Measurements from ENCODE around the gene TUBGCP6. TPM values are rescaled to one million over a fixed set of nuclear protein-coding genes. Genes with fewer than 3 reads are reported as not detected.

Gene TUBGCP6
- total RNA-seq, 4 donors from 2014 or later, result 19.1 to 52.2 (median 40.7) TPM

DNA sequence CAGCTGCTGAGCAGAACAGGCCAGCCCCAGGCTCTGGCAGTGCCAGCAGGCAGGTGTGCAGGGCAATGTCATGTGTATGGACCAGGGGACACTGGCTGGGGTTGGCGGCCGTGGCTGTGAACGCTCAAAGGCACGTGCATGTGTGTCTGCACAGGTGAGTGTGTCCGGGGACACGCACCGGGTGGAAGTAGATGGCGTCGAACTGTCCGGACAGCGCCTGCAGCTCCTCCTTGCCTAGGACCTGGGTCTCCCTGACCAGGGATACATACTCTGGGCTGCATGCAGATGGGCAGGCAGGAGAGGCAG lies 5.4 kb upstream of the TUBGCP6 start:
- no peak for TF ChIP-seq POLR2A (IDR thresholded peaks at IDR 0.05)
- TF ChIP-seq CTCF (IDR thresholded peaks at IDR 0.05), result no peak
- intact Hi-C loops (cut with DNase I; ENCODE audit: low total_unique reads), result loop anchor here (5.0 kb wide), 1 partner anchor 92 kb away; the partner anchor contains the start of gene PPP6R2
- Histone ChIP-seq H3K27ac (peak overlapping the region in 1 of 2 donors; percentile 77), H3K4me3 (peak overlapping the region; percentile 39 to 45), H3K36me3 (no peaks in the 10 kb centered on the region), H3K9me3 (no peaks in the 10 kb centered on the region), H3K27me3 (no peaks in the 10 kb centered on the region), H3K4me1 (peaks cover 6 to 22% of the 10 kb centered on the region in 2 donors)
- DNase-seq, result no peak

GRCh38 chr22:50249341-50250248 lies 4.8 kb upstream of the TUBGCP6 start:
- Histone ChIP-seq H3K27ac (no peak overlapping the region), H3K9me3 (no peaks in the 10 kb centered on the region), H3K4me3 (no peak overlapping the region), H3K4me1 (peaks cover 6 to 22% of the 10 kb centered on the region in 2 donors), H3K36me3 (no peaks in the 10 kb centered on the region), H3K27me3 (no peaks in the 10 kb centered on the region)
- TF ChIP-seq POLR2A (IDR thresholded peaks at IDR 0.05) (no peak), CTCF (IDR thresholded peaks at IDR 0.05) (no peak)
- DNase-seq, result no peak
- intact Hi-C loops (cut with DNase I; ENCODE audit: low total_unique reads), result loop anchor here (5.0 kb wide), 1 partner anchor 93 kb away; the partner anchor contains the start of gene PPP6R2

GRCh38 chr22:50248196-50249081 lies 3.6 kb upstream of the TUBGCP6 start:
- no peaks in the 10 kb centered on the region for H3K27me3 ChIP-seq
- DNase-seq, result no peak
- H3K36me3 ChIP-seq, result no peaks in the 10 kb centered on the region
- no peak overlapping the region for H3K27ac ChIP-seq
- peaks cover 6 to 29% of the 10 kb centered on the region in 2 donors for H3K4me1 ChIP-seq
- TF ChIP-seq POLR2A (IDR thresholded peaks at IDR 0.05) (no peak), CTCF (IDR thresholded peaks at IDR 0.05) (no peak)
- H3K9me3 ChIP-seq, result no peaks in the 10 kb centered on the region
- H3K4me3 ChIP-seq, result no peak overlapping the region
- intact Hi-C loops (cut with DNase I; ENCODE audit: low total_unique reads), result no loop called here

GRCh38 chr22:50247748-50248147 lies 2.9 kb upstream of the TUBGCP6 start:
- peaks cover 6 to 36% of the 10 kb centered on the region in 2 donors for H3K4me1 ChIP-seq
- TF ChIP-seq CTCF (IDR thresholded peaks at IDR 0.05), result no peak
- TF ChIP-seq POLR2A (IDR thresholded peaks at IDR 0.05), result no peak
- H3K9me3 ChIP-seq, result no peaks in the 10 kb centered on the region
- no peak overlapping the region for H3K27ac ChIP-seq
- no peak for DNase-seq
- no peak overlapping the region for H3K4me3 ChIP-seq
- intact Hi-C loops (cut with DNase I; ENCODE audit: low total_unique reads), result no loop called here
- H3K36me3 ChIP-seq, result no peaks in the 10 kb centered on the region
- no peaks in the 10 kb centered on the region for H3K27me3 ChIP-seq
